Tibial nerve (tissue), 4 donors: ENCODE measurements around the gene KCNV2. TPM values are rescaled to one million over a fixed set of nuclear protein-coding genes. Genes with fewer than 3 reads are reported as not detected.

Experiments
- DNase-seq, 2 donors: peaks; one replicate each; pipeline ENCODE4 v3.0.0-alpha.2; 2019; ENCODE audit warnings: low spot score in 2 of 2
- H3K27ac ChIP-seq, 4 donors: fragments of 200-600 bp; sonication (generic) in 3 of 4; one replicate each; pipeline ENCODE4 v1.5.1; 2017 to 2019; ENCODE audit warnings: mild to moderate bottlenecking in 1 of 4
- H3K27me3 ChIP-seq, 2 donors: fragments of 200-600 bp; sonication (generic) in 1 of 2; one replicate each; pipeline versions ENCODE4 v1.5.1 to v1.6.0; 2017 to 2019
- H3K36me3 ChIP-seq, 3 donors: fragments of 200-600 bp; sonication (generic); one replicate each; pipeline ENCODE4 v1.5.1; 2018 to 2019
- H3K4me1 ChIP-seq, 4 donors: fragments of 200-600 bp; sonication (generic) in 3 of 4; one replicate each; pipeline ENCODE4 v1.5.1; 2017 to 2019
- H3K4me3 ChIP-seq, 4 donors: fragments of 200-600 bp; sonication (generic) in 3 of 4; one replicate each; pipeline ENCODE4 v1.5.1; 2017 to 2019; ENCODE audit warnings: mild to moderate bottlenecking in 1 of 4, moderate library complexity in 1 of 4
- H3K9me3 ChIP-seq, 4 donors: fragments of 200-600 bp; sonication (generic) in 3 of 4; one replicate each; pipeline ENCODE4 v1.5.1; 2017 to 2019
- EP300 ChIP-seq, 2 donors: sonication (generic); formaldehyde crosslinking; IDR thresholded peaks; one replicate each; pipeline ENCODE4 v1.6.1; 2017; ENCODE audit warnings: antibody characterized with exemption in 2 of 2, mild to moderate bottlenecking in 1 of 2
- POLR2A ChIP-seq, 2 donors: fragments of 450-650 bp; IDR thresholded peaks; one replicate each; pipeline ENCODE4 v1.6.1; 2017; ENCODE audit warnings: antibody characterized with exemption in 2 of 2, mild to moderate bottlenecking in 2 of 2, moderate library complexity in 2 of 2
- WGBS, 2 donors: methylation state at CpG; one replicate each; pipeline ENCODE4 v1.1.5; 2018; 5-methylcytosine and 5-hydroxymethylcytosine counted together
- total RNA-seq, 4 donors: library from RNA; depleted of rRNA; stranded (reverse); fragments of >200 nt; gene quantifications; one replicate each; pipeline ENCODE4 v1.1.0, GENCODE V29; 2016
- TF ChIP-seq, protein P1 (sequence below), 5 experiments: fragments of 200-600 bp in 3 of 5; fragments of 450-650 bp in 2 of 5; sonication (generic) in 3 of 5; IDR thresholded peaks; one replicate each; pipeline ENCODE4 v1.5.1; 2016 to 2019; ENCODE audit warnings: antibody characterized with exemption in 5 of 5, mild to moderate bottlenecking in 3 of 5, moderate library complexity in 2 of 5

The KCNV2 gene
- total RNA-seq, 4 donors from 2014 or later, result not detected

GRCh38 chr9:2677915-2678889, 39.1 kb upstream of the KCNV2 start:
- DNase-seq, result no peak
- H3K9me3 ChIP-seq, result no peaks in the 10 kb centered on the region
- H3K27me3 ChIP-seq, result no peaks in the 10 kb centered on the region
- H3K36me3 ChIP-seq, result no peaks in the 10 kb centered on the region
- WGBS, 2 donors, result 70% methylated on average over 5 of the region's 5 CpGs
- no peak overlapping the region for H3K27ac ChIP-seq
- H3K4me3 ChIP-seq, result no peak overlapping the region
- TF ChIP-seq EP300 (IDR thresholded peaks at IDR 0.05), result no peak
- no peak for TF ChIP-seq POLR2A (IDR thresholded peaks at IDR 0.05)
- TF ChIP-seq, protein P1, sequence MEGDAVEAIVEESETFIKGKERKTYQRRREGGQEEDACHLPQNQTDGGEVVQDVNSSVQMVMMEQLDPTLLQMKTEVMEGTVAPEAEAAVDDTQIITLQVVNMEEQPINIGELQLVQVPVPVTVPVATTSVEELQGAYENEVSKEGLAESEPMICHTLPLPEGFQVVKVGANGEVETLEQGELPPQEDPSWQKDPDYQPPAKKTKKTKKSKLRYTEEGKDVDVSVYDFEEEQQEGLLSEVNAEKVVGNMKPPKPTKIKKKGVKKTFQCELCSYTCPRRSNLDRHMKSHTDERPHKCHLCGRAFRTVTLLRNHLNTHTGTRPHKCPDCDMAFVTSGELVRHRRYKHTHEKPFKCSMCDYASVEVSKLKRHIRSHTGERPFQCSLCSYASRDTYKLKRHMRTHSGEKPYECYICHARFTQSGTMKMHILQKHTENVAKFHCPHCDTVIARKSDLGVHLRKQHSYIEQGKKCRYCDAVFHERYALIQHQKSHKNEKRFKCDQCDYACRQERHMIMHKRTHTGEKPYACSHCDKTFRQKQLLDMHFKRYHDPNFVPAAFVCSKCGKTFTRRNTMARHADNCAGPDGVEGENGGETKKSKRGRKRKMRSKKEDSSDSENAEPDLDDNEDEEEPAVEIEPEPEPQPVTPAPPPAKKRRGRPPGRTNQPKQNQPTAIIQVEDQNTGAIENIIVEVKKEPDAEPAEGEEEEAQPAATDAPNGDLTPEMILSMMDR (IDR thresholded peaks at IDR 0.05), result no peak
- no peaks in the 10 kb centered on the region for H3K4me1 ChIP-seq

DNA sequence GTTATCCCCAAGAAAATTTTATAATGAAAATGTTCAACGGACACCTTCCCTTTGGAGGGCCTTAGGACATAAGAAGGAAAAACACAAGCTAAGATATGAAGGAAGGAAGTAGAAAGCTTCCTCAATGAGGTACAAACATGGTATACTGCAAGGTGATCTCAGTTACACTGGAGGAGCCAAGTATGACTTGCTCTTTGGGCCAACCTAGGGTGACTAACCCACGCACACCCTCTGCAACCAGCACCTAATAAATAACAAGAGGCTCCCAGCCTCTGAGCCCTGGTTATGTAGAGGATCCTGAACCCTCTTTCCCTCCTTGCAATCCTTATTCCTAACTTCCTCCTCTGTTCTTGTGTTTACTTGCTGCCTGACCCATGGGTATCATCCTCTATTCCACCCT, 38.3 kb upstream of the KCNV2 start:
- TF ChIP-seq EP300 (IDR thresholded peaks at IDR 0.05), result no peak
- TF ChIP-seq POLR2A (IDR thresholded peaks at IDR 0.05), result no peak
- TF ChIP-seq, protein P1 (IDR thresholded peaks at IDR 0.05), result no peak
- Histone ChIP-seq H3K4me1 (no peaks in the 10 kb centered on the region), H3K36me3 (no peaks in the 10 kb centered on the region), H3K4me3 (no peak overlapping the region), H3K27me3 (no peaks in the 10 kb centered on the region), H3K27ac (no peak overlapping the region), H3K9me3 (no peaks in the 10 kb centered on the region)
- 92 to 98% methylated on average over 2 of the region's 2 CpGs for WGBS, 2 donors
- no peak for DNase-seq

GRCh38 chr9:2681981-2682380, 35.3 kb upstream of the KCNV2 start:
- Histone ChIP-seq H3K27ac (no peak overlapping the region), H3K27me3 (no peaks in the 10 kb centered on the region), H3K4me3 (no peak overlapping the region), H3K4me1 (no peaks in the 10 kb centered on the region), H3K9me3 (no peaks in the 10 kb centered on the region), H3K36me3 (no peaks in the 10 kb centered on the region)
- no peak for DNase-seq
- no peak for TF ChIP-seq POLR2A (IDR thresholded peaks at IDR 0.05)
- TF ChIP-seq, protein P1 (IDR thresholded peaks at IDR 0.05), result no peak
- TF ChIP-seq EP300 (IDR thresholded peaks at IDR 0.05), result no peak
- WGBS, 2 donors, result 52 to 72% methylated on average over 1 of the region's 1 CpG

DNA sequence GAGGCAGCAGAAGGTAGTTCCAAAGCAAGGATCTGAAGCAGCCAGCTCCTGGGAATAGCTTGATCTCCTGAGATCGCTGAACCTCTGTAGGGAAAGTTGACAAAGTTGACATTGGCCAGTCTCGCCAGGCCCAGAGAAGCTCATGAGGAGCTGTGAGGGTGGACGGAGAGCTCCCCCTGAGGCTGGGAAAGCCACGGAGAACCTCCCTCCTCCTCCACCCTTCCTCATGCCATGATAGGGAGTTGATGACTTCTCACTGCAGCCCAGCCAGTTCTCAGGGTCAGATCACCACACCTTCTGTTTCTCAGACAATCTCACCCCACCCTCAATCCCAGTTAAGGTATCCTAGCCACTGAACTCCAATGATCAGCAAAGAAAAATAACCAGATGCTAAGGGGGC, 30.4 kb upstream of the KCNV2 start:
- 74 to 82% methylated on average over 4 of the region's 4 CpGs for WGBS, 2 donors

DNA sequence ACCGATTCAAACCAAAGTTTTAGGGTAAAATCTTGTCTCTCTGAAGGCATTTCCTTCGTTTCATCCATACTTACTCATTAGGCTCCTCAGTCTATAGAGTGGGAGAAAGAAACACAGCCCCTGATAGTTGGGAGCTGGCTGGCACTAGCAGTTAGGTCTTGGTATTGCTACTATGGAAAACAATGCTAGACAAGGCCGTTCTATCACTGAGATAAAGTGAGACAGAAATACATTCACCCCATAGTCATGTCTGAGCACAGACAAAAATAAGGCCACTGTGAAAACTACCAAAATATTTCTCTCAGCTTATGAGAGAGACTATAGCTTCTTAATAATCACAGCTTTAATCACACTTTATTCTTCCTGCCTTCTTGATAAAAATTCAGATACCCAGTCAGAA, 28.7 kb upstream of the KCNV2 start:
- 87 to 94% methylated on average over 3 of the region's 3 CpGs for WGBS, 2 donors
- Histone ChIP-seq H3K4me1 (no peaks in the 10 kb centered on the region), H3K4me3 (no peak overlapping the region), H3K27me3 (no peaks in the 10 kb centered on the region), H3K36me3 (no peaks in the 10 kb centered on the region), H3K9me3 (no peaks in the 10 kb centered on the region), H3K27ac (no peak overlapping the region)
- TF ChIP-seq, protein P1 (IDR thresholded peaks at IDR 0.05), result no peak
- DNase-seq, result no peak

More for the DNA sequence above, 30.4 kb upstream of the KCNV2 start:
- DNase-seq, result no peak
- H3K9me3 ChIP-seq, result no peaks in the 10 kb centered on the region
- H3K4me1 ChIP-seq, result no peaks in the 10 kb centered on the region
- no peak overlapping the region for H3K27ac ChIP-seq
- H3K27me3 ChIP-seq, result no peaks in the 10 kb centered on the region
- H3K36me3 ChIP-seq, result no peaks in the 10 kb centered on the region
- TF ChIP-seq, protein P1 (IDR thresholded peaks at IDR 0.05), result no peak
- TF ChIP-seq EP300 (IDR thresholded peaks at IDR 0.05) (no peak), POLR2A (IDR thresholded peaks at IDR 0.05) (no peak)
- H3K4me3 ChIP-seq, result no peak overlapping the region
